ENCODE results near the gene ATG13. TPM values are rescaled to one million over a fixed set of nuclear protein-coding genes. Genes with fewer than 3 reads are reported as not detected.

ATG13 gene
- total and polyA plus RNA-seq, 2 of the 8 experiments (the other 6 are each of a cell fraction or from before 2014, with no cell fraction given) = 65.0 to 77.4 TPM

DNA sequence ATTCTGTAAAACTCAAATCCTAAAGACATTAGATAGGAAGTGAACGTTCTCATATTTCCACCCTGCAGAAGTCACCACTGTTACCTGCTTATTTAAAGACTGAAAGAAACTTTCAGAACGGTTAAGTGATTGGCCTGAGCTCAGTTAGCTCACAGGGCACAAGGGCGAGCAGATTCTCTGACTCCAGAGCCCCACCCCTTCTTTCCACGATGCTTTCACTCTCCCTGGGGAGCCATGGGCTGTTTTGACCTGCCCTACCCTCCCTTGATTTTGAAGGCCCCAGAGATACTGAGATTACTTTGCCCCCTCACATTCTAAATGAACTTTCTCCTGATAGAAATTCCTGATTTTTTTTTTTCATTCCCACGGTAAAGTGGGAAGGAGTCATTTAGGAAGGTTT, 49.2 kb downstream of the ATG13 start:
- Histone ChIP-seq H3K4me2 (ENCODE audit: insufficient read depth in 1 of 2, low read depth in 2 of 2, low read length in 2 of 2) (no peak overlapping the region), H3K9ac (replicated peaks in 1 of 4; ENCODE audit: extremely low read depth in 1 of 4, low read depth in 3 of 4, low read length in 3 of 4) (no peak overlapping the region), H3K27ac (ENCODE audit: low read depth, low read length) (no peak overlapping the region), H3K14ac (ENCODE audit: insufficient read length) (no peak overlapping the region), H3K56ac (replicated peaks; ENCODE audit: insufficient read length, low read depth, low read length) (no peak overlapping the region), H3K4ac (replicated peaks; ENCODE audit: insufficient read length, low read depth, low read length) (no peak overlapping the region), H3K79me2 (ENCODE audit: control insufficient read depth in 1 of 2, insufficient read depth in 2 of 2, low read length in 2 of 2) (no peaks in the 10 kb centered on the region), H2AK5ac (ENCODE audit: low read depth, low read length) (no peak overlapping the region), H3K23ac (ENCODE audit: insufficient read length) (no peak overlapping the region), H4K20me1 (replicated peaks in 1 of 2; ENCODE audit: control insufficient read depth in 1 of 2, insufficient read depth in 2 of 2, low read length in 2 of 2) (peaks cover 2% of the 10 kb centered on the region in 2 experiments), H3K4me3 (ENCODE audit: extremely low read depth in 1 of 4, insufficient read depth in 2 of 4, low read depth in 3 of 4, low read length in 4 of 4) (no peak overlapping the region), H3K4me1 (replicated peaks in 1 of 4; ENCODE audit: control insufficient read depth in 3 of 4, insufficient read depth in 4 of 4, low read length in 3 of 4) (no peaks in the 10 kb centered on the region), H2BK15ac (ENCODE audit: low read length) (no peak overlapping the region), H4K5ac (ENCODE audit: insufficient read length, low read depth, low read length) (no peak overlapping the region), H4K8ac (ENCODE audit: extremely low read depth, insufficient read depth, low read length) (no peak overlapping the region), H3K18ac (ENCODE audit: extremely low read depth, low read length) (no peak overlapping the region), H2BK12ac (ENCODE audit: low read depth, low read length) (no peak overlapping the region), H3K23me2 (ENCODE audit: low read depth, low read length) (no peaks in the 10 kb centered on the region), H3K9me3 (ENCODE audit: insufficient read depth in 2 of 2, low read depth in 1 of 2, low read length in 1 of 2) (no peaks in the 10 kb centered on the region), H3K36me3 (ENCODE audit: control insufficient read depth in 2 of 4, insufficient read depth in 4 of 4, low read length in 3 of 4) (peaks cover 20 to 53% (median 46%) of the 10 kb centered on the region in 4 experiments), H2BK120ac (replicated peaks; ENCODE audit: low read depth, low read length) (no peak overlapping the region), H2BK20ac (ENCODE audit: low read length) (no peak overlapping the region), H3K79me1 (ENCODE audit: low read depth, low read length) (no peaks in the 10 kb centered on the region), H4K91ac (replicated peaks; ENCODE audit: insufficient read length, low read length) (no peak overlapping the region), H2AFZ (ENCODE audit: low read length) (no peak overlapping the region), H2BK5ac (ENCODE audit: low read depth, low read length) (no peak overlapping the region), H3K27me3 (replicated peaks in 1 of 4; ENCODE audit: control insufficient read depth in 3 of 4, extremely low read depth in 1 of 4, insufficient read depth in 3 of 4, low read length in 3 of 4) (no peaks in the 10 kb centered on the region)
- TF ChIP-seq ZNF274 (IDR thresholded peaks at IDR 0.05; ENCODE audit: borderline replicate concordance, extremely low read depth, low read length) = no peak
- no peak for TF ChIP-seq CBX8 (IDR thresholded peaks at IDR 0.05; ENCODE audit: borderline replicate concordance, low read depth, low read length)
- TF ChIP-seq JUND (IDR thresholded peaks at IDR 0.05; ENCODE audit: low read length) = no peak
- no peak for TF ChIP-seq GTF2F1 (IDR thresholded peaks at IDR 0.05; ENCODE audit: borderline replicate concordance, low read depth, low read length)
- no peak for TF ChIP-seq SP4 (IDR thresholded peaks at IDR 0.05; ENCODE audit: low read length)
- no peak for TF ChIP-seq KDM4A (IDR thresholded peaks at IDR 0.05; ENCODE audit: low read depth, low read length, severe bottlenecking)
- no peak for TF ChIP-seq RAD21 (IDR thresholded peaks at IDR 0.05 in 1 of 2, conservative IDR thresholded peaks at IDR 0.05 in 1 of 2; ENCODE audit: low read depth in 2 of 2, low read length in 2 of 2)
- CTCF ChIA-PET (ENCODE audit: partially characterized antibody) = interaction anchor here (1.4 kb wide), 1 partner anchor 655 kb away, joined by 3 read pairs; no protein-coding TSS in a partner anchor
- WGBS, 2 experiments (ENCODE audit: extremely low coverage in 1 of 2, insufficient coverage in 1 of 2, insufficient read length in 1 of 2, insufficient replicate concordance in 2 of 2, low coverage in 1 of 2, low lambda C conversion rate in 2 of 2, missing lambda C conversion rate in 1 of 2) = 95% methylated on average over 5 of the region's 5 CpGs; no CpG with 5 or more reads in 1 of the 2 experiments
- no peak for FAIRE-seq
- no peak for DNase-seq (ENCODE audit: low read depth in 1 of 2, low spot score in 2 of 2)
- POLR2A ChIA-PET (ENCODE audit: partially characterized antibody) = interaction anchor here (0.5 to 1.2 kb wide), 3 partner anchors 8 to 12 kb away, joined by 3 read pairs; no protein-coding TSS in a partner anchor

All from H1 (cell line).